ENCODE measurements around the gene KIF15.

GRCh38 chr3:44734646-44735168 lies 26.9 kb upstream of the KIF15 start:
- TF ChIP-seq REST (tag by site-specific recombination; IDR thresholded peaks at IDR 0.05) (no peak), ZNF561 (tag by site-specific recombination; IDR thresholded peaks at IDR 0.05; ENCODE audit: borderline replicate concordance) (no peak), ZNF621 (tag by site-specific recombination; IDR thresholded peaks at IDR 0.05) (no peak), ZSCAN18 (tag by site-specific recombination; IDR thresholded peaks at IDR 0.05) (no peak), PRDM10 (tag by site-specific recombination; IDR thresholded peaks at IDR 0.05) (no peak), PBX3 (CRISPR knock-in tag; IDR thresholded peaks at IDR 0.05) (no peak), CTCF (tag by site-specific recombination; IDR thresholded peaks at IDR 0.05) (no peak), ZBTB7A (tag by site-specific recombination; IDR thresholded peaks at IDR 0.05; ENCODE audit: low read depth) (no peak), ZNF214 (tag by site-specific recombination; IDR thresholded peaks at IDR 0.05; ENCODE audit: borderline replicate concordance) (no peak), ZNF121 (tag by site-specific recombination; IDR thresholded peaks at IDR 0.05) (no peak), TCF7L2 (IDR thresholded peaks at IDR 0.05; ENCODE audit: borderline replicate concordance, low read depth, low read length) (no peak), ZBTB11 (tag by site-specific recombination; conservative IDR thresholded peaks at IDR 0.05; ENCODE audit: low read depth) (no peak), GLIS1 (tag by site-specific recombination; IDR thresholded peaks at IDR 0.05) (no peak)
